ENCODE measurements around the gene CEP170.

DNA sequence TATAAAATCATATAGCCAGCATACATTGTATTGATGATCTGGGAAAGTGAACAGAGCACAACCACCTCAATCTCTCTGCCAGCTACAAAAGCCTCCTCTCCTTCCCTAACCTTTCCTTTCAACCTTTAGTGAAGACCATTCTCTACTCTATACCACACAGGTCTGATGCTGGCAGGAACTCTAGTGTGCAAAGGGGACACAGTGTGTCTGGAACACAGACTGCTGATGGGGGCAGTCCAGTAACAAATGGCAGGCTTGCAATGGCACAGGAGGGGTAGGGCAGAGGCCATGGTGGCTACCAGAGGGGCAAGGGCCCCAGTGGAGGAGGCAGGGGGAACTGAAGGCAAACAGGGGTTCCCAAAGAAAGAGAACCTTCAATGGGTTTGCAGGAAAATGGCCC is 37.0 kb downstream of the CEP170 start:
- TF ChIP-seq POLR2AphosphoS5 (IDR thresholded peaks at IDR 0.05; ENCODE audit: low read depth, low read length): no peak
- no peak for TF ChIP-seq POLR2A (IDR thresholded peaks at IDR 0.05; ENCODE audit: low read depth, low read length)
